ENCODE results near the gene GDPD4. TPM values are rescaled to one million over a fixed set of nuclear protein-coding genes. Genes with fewer than 3 reads are reported as not detected.

Gene GDPD4
- total RNA-seq, 4 donors from 2014 or later = not detected

DNA sequence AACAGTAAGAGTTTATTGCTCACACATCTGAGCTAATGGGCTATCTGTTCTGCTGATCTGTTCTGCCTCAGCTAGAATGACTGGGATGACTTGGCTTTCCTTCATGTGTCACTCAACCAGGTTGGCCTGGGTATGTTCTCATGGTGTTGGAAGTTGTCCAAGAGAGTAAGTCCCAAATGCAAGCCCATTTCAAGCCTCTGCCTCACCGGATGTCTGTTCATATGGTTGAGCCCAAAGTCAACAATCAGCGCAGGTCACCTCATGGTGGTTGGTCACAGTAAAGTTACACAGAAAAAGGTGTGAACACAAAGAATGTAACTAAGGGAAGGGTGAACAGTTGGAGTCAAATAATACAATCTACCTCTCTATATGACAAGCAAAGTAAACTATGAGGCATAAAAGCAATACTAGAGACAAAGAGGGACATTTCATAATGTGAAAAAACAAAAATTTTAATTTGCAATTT is 1.9 kb downstream of the GDPD4 start:
- TF ChIP-seq POLR2AphosphoS5 (IDR thresholded peaks at IDR 0.05) = no peak
- Histone ChIP-seq H3K4me1 (no peaks in the 10 kb centered on the region), H3K9me3 (no peaks in the 10 kb centered on the region), H3K27ac (peak overlapping the region; percentile 67), H3K36me3 (no peaks in the 10 kb centered on the region), H3K27me3 (no peaks in the 10 kb centered on the region), H3K4me3 (no peak overlapping the region)
- WGBS = 79% methylated on average over 2 of the region's 2 CpGs
- DNase-seq (ENCODE audit: low spot score in 2 of 2) = no peak

DNA sequence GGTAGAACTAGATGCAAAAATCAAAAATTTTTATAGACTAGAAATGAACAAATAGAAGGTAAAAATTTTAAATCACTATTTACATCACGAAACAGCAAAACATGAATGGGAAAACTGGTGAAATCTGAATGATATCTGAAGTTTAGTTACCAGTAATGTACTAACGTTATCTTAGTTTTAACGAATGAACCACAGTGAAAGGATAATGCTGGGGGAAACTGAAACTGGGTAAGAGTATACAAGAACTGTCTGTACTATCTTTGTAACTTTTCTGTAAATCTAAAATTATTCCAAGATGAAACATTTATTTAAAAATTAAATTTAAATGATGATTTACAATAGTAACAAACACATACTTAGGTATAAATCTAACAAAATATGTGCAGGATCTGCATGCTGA is 7.4 kb downstream of the GDPD4 start:
- Histone ChIP-seq H3K36me3 (no peaks in the 10 kb centered on the region), H3K27ac (no peak overlapping the region), H3K4me1 (no peaks in the 10 kb centered on the region), H3K9me3 (no peaks in the 10 kb centered on the region), H3K27me3 (no peaks in the 10 kb centered on the region), H3K4me3 (no peak overlapping the region)
- DNase-seq (ENCODE audit: low spot score in 2 of 2) = no peak
- WGBS = 84% methylated on average over 3 of the region's 3 CpGs
- no peak for TF ChIP-seq EP300 (IDR thresholded peaks at IDR 0.05)
- no peak for TF ChIP-seq POLR2A (IDR thresholded peaks at IDR 0.05)
- no peak for TF ChIP-seq CTCF (IDR thresholded peaks at IDR 0.05)
- no peak for TF ChIP-seq POLR2AphosphoS5 (IDR thresholded peaks at IDR 0.05)

GRCh38 chr11:77289737-77290136 is 11.7 kb downstream of the GDPD4 start:
- no peak for TF ChIP-seq EP300 (IDR thresholded peaks at IDR 0.05)
- TF ChIP-seq CTCF (IDR thresholded peaks at IDR 0.05) = no peak
- TF ChIP-seq POLR2A (IDR thresholded peaks at IDR 0.05) = no peak
- no peak for TF ChIP-seq POLR2AphosphoS5 (IDR thresholded peaks at IDR 0.05)
- no peaks in the 10 kb centered on the region for H3K27me3 ChIP-seq
- no peak overlapping the region for H3K4me3 ChIP-seq
- no peaks in the 10 kb centered on the region for H3K9me3 ChIP-seq
- H3K36me3 ChIP-seq = no peaks in the 10 kb centered on the region
- H3K27ac ChIP-seq = no peak overlapping the region
- 89% methylated on average over 4 of the region's 4 CpGs for WGBS
- no peak for DNase-seq (ENCODE audit: low spot score in 2 of 2)
- no peaks in the 10 kb centered on the region for H3K4me1 ChIP-seq

GRCh38 chr11:77287615-77288273 is 13.7 kb downstream of the GDPD4 start:
- no peak overlapping the region for H3K27ac ChIP-seq
- 58% methylated on average over 5 of the region's 5 CpGs for WGBS
- DNase-seq (ENCODE audit: low spot score in 2 of 2) = no peak
- no peaks in the 10 kb centered on the region for H3K9me3 ChIP-seq
- TF ChIP-seq POLR2A (IDR thresholded peaks at IDR 0.05) = no peak
- TF ChIP-seq CTCF (IDR thresholded peaks at IDR 0.05) = no peak
- no peak for TF ChIP-seq POLR2AphosphoS5 (IDR thresholded peaks at IDR 0.05)
- TF ChIP-seq EP300 (IDR thresholded peaks at IDR 0.05) = no peak
- H3K4me3 ChIP-seq = no peak overlapping the region
- no peaks in the 10 kb centered on the region for H3K27me3 ChIP-seq
- no peaks in the 10 kb centered on the region for H3K4me1 ChIP-seq
- H3K36me3 ChIP-seq = no peaks in the 10 kb centered on the region

DNA sequence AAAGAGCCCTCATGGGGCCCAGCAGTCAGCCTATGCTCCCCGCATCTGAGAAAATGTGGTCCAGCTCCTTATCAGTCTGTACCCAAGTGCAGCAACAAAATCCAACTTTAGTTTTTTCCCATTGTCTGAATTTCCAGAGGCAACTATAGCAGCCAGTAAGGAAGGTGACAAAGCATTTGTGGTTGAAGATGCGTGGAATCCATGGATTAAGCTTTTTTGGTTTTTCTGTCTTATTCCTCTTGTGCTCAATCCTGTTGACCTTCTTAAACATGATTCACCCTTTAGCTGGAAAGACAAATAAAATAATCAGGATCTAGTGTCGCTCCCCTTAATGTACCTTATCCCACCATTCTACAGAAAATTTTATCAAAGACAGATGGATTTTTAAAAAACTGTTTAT is 14.3 kb downstream of the GDPD4 start:
- Histone ChIP-seq H3K9me3 (no peaks in the 10 kb centered on the region), H3K36me3 (no peaks in the 10 kb centered on the region), H3K27ac (no peak overlapping the region), H3K27me3 (no peaks in the 10 kb centered on the region), H3K4me3 (no peak overlapping the region), H3K4me1 (no peaks in the 10 kb centered on the region)
- WGBS = 94% methylated on average over 3 of the region's 3 CpGs
- TF ChIP-seq POLR2AphosphoS5 (IDR thresholded peaks at IDR 0.05) = no peak
- no peak for TF ChIP-seq CTCF (IDR thresholded peaks at IDR 0.05)
- no peak for TF ChIP-seq POLR2A (IDR thresholded peaks at IDR 0.05)
- TF ChIP-seq EP300 (IDR thresholded peaks at IDR 0.05) = no peak
- DNase-seq (ENCODE audit: low spot score in 2 of 2) = no peak
